DND-41 (cell line): ENCODE results near the gene KCNC3.
"Not testable (repeated sequence)": the region's sequence is repeated elsewhere in the genome, so short reads cannot be mapped to it uniquely, and the experiment has no call there.

Source experiments
- ATAC-seq: fragments of 200-7000 bp; cut with Tn5 transposase; 3 replicates; pipeline ENCODE4 v1.9.1; 2021; ENCODE audit warnings: low read depth; ENCODE audit not compliant: insufficient read depth
- DNase-seq: peaks from one replicate; pipeline ENCODE4 v3.0.0-alpha.2; 2020
- H2AFZ ChIP-seq: 2 replicates; pipeline ENCODE4 v1.6.0; 2012; ENCODE audit warnings: low read depth, low read length
- H3K27ac ChIP-seq: 2 replicates; pipeline ENCODE4 v1.5.1; 2012; ENCODE audit warnings: low read length, inconsistent platforms
- H3K27me3 ChIP-seq: fragments of 200-600 bp; sonication (generic); 2 replicates; pipeline ENCODE4 v1.6.0; 2012; ENCODE audit warnings: low read length, mild to moderate bottlenecking, inconsistent platforms; ENCODE audit not compliant: insufficient read depth, poor library complexity
- H3K36me3 ChIP-seq: 2 replicates; pipeline ENCODE4 v1.5.1; 2012; ENCODE audit warnings: low read length, inconsistent platforms; ENCODE audit not compliant: insufficient read depth
- H3K4me1 ChIP-seq: 2 replicates; pipeline ENCODE4 v1.5.1; 2012; ENCODE audit warnings: mild to moderate bottlenecking, low read length; ENCODE audit not compliant: insufficient read depth
- H3K4me2 ChIP-seq: 2 replicates; pipeline ENCODE4 v1.6.0; 2012; ENCODE audit warnings: mild to moderate bottlenecking, moderate library complexity, low read length, inconsistent platforms; ENCODE audit not compliant: insufficient read depth
- H3K4me3 ChIP-seq, 2 experiments: fragments of 200-600 bp in 1 of 2; shearing (Covaris generic) in 1 of 2; 2 replicates each; pipeline ENCODE4 v1.5.1; 2012 to 2016; ENCODE audit warnings: inconsistent platforms in 2 of 2, low read length in 2 of 2, mild to moderate bottlenecking in 2 of 2, low read depth in 1 of 2, moderate library complexity in 1 of 2
- H3K79me2 ChIP-seq: 2 replicates; pipeline ENCODE4 v1.6.0; 2012; ENCODE audit warnings: low read length, inconsistent platforms; ENCODE audit not compliant: insufficient read depth
- H3K9ac ChIP-seq: 2 replicates; pipeline ENCODE4 v1.6.0; 2012; ENCODE audit warnings: low read depth, mild to moderate bottlenecking, inconsistent platforms, low read length, moderate library complexity
- H3K9me3 ChIP-seq: 2 replicates; pipeline ENCODE4 v1.5.1; 2012; ENCODE audit warnings: low read length, moderate library complexity, mild to moderate bottlenecking, inconsistent platforms; ENCODE audit not compliant: insufficient read depth, severe bottlenecking
- H4K20me1 ChIP-seq: 2 replicates; pipeline ENCODE4 v1.6.0; 2012; ENCODE audit warnings: low read length; ENCODE audit not compliant: insufficient read depth
- EZH2 ChIP-seq: IDR thresholded peaks from 3 replicates; pipeline ENCODE4 v1.6.1; 2012; ENCODE audit warnings: borderline replicate concordance, low read depth, mild to moderate bottlenecking, moderate library complexity, low read length, inconsistent platforms; ENCODE audit not compliant: severe bottlenecking
- TF ChIP-seq, protein P1 (sequence below): IDR thresholded peaks from 2 replicates; pipeline ENCODE4 v1.5.1; 2012; ENCODE audit warnings: borderline replicate concordance, low read length, moderate library complexity, mild to moderate bottlenecking; ENCODE audit not compliant: poor library complexity, severe bottlenecking; ENCODE audit errors: extremely low read depth

Gene KCNC3

DNA sequence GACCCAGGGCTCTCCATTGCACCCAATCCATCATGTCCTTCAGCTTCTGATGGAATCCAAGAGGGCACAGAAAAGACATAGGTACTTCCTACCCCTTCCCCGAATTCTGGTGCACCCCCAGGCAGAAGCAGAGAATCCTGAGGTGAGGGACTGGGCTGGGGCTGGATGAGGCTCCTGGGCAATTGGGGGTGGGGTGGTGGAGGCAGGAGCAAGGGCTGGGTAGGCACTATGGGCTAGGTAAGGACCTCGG, 2.7 kb upstream of the KCNC3 start:
- peaks cover 26% of the 10 kb centered on the region for H3K4me1 ChIP-seq
- ATAC-seq (no peak), DNase-seq (no peak)
- H3K9me3 ChIP-seq, result no peaks in the 10 kb centered on the region
- H2AFZ ChIP-seq, result peak overlapping the region; percentile 22; the same call in 1 of the 2 replicates
- no peaks in the 10 kb centered on the region for H4K20me1 ChIP-seq
- peak overlapping the region; percentile 69 for H3K4me2 ChIP-seq
- peak overlapping the region; percentile 76; the same call in 1 of the 2 replicates for H3K27ac ChIP-seq
- peak overlapping the region in 1 of 2 experiments; percentile 56; a peak in 2 of 4 replicates for H3K4me3 ChIP-seq
- H3K79me2 ChIP-seq, result no peaks in the 10 kb centered on the region
- no peaks in the 10 kb centered on the region for H3K36me3 ChIP-seq
- TF ChIP-seq, protein P1, sequence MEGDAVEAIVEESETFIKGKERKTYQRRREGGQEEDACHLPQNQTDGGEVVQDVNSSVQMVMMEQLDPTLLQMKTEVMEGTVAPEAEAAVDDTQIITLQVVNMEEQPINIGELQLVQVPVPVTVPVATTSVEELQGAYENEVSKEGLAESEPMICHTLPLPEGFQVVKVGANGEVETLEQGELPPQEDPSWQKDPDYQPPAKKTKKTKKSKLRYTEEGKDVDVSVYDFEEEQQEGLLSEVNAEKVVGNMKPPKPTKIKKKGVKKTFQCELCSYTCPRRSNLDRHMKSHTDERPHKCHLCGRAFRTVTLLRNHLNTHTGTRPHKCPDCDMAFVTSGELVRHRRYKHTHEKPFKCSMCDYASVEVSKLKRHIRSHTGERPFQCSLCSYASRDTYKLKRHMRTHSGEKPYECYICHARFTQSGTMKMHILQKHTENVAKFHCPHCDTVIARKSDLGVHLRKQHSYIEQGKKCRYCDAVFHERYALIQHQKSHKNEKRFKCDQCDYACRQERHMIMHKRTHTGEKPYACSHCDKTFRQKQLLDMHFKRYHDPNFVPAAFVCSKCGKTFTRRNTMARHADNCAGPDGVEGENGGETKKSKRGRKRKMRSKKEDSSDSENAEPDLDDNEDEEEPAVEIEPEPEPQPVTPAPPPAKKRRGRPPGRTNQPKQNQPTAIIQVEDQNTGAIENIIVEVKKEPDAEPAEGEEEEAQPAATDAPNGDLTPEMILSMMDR, result no peak
- no peak for TF ChIP-seq EZH2
- peak overlapping the region; percentile 56; the same call in 1 of the 2 replicates for H3K9ac ChIP-seq
- H3K27me3 ChIP-seq, result no peaks in the 10 kb centered on the region

DNA sequence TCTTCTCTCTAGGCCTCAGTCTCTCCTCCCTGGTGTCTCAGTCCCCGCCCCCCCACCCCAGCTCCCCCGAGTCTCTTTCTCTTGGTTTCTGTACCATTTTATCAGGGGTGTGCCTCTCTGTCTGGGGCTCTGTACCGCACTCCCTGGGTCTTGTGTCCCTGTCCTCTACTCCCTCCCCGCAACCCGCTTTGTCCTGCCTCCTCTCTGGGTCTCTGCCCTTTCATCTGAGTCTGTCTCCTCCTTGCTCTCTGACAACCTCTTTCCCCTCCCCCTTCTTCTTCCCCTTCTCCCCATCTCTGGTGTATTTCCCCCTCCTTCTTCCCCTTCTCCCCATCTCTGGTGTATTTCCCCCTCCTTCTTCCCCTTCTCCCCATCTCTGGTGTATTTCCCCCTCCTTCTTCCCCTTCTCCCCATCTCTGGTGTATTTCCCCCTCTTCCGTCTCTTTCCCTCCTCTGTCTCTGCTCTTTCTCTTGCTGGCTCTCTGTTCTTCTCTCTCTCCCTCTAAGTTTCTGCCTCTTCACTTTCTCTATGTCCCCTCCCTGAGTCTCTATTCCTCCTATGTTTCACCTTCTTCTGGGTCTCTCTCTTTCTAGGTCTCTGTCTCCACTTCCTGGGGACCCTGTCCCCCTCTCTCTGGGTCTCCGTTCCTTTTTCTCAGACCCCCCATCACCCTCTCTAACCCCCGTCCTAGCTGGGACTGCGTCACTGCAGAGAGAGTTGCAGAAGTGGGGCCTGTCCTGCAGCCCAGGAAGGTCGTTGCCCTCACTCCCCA, 2.2 kb upstream of the KCNC3 start:
- Histone ChIP-seq H3K4me2 (peak overlapping the region; percentile 69), H3K4me1 (peaks cover 26% of the 10 kb centered on the region), H3K27ac (peak overlapping the region; percentile 76), H3K4me3 (peak overlapping the region; percentile 22 to 56; a peak in 3 of 4 replicates), H3K36me3 (no peaks in the 10 kb centered on the region), H3K9me3 (no peaks in the 10 kb centered on the region), H3K27me3 (no peaks in the 10 kb centered on the region), H4K20me1 (no peaks in the 10 kb centered on the region), H2AFZ (peak overlapping the region; percentile 59), H3K79me2 (no peaks in the 10 kb centered on the region), H3K9ac (peak overlapping the region; percentile 56)
- TF ChIP-seq, protein P1, result no peak
- no peak for TF ChIP-seq EZH2
- ATAC-seq, result peak; percentile 62; the same call in 1 of the 3 replicates
- DNase-seq, result no peak

DNA sequence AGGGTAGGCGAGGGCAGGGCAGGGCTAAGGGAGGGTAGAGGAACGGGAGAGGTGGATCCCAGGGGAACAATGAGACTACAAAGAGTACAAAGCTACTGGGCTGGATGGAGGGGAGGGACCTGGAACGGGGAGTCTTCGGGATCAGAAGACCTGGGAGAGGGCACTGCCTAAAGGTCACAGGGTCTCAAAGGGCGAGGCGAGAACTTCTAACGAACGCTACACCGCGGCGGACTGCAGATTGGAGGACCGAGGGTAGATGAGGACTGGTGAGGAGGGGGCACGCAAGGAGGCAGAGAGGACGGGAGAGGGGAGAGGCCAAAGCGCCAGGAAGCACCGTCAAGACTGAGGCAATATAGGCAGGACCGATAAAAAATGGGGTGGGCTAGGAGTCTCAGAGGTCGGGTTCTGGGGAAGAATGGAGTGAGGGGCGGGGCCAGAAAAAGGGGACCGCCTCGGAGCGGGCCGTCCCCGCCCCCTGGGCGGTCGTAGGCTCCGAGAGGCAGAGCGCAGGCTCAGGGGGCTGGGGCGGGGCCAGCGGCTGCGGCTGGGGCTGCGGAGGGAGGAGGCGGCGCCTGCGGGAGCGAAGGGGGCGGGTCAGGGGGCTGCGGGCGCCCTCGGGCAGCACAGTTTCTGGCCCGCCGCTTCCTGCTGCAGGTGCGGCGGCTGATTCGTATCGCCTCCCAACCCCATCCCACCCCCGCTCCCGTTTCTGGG, 1.3 kb upstream of the KCNC3 start:
- DNase-seq, result peak; percentile 94
- peak overlapping the region; percentile 76 for H3K27ac ChIP-seq
- H3K36me3 ChIP-seq, result no peaks in the 10 kb centered on the region
- TF ChIP-seq EZH2, result no peak
- TF ChIP-seq, protein P1, result no peak
- peak overlapping the region; percentile 59 for H2AFZ ChIP-seq
- H3K27me3 ChIP-seq, result no peaks in the 10 kb centered on the region
- H3K4me3 ChIP-seq, result peak overlapping the region; percentile 22 to 56; a peak in 3 of 4 replicates
- H3K4me1 ChIP-seq, result peaks cover 32% of the 10 kb centered on the region
- H3K79me2 ChIP-seq, result no peaks in the 10 kb centered on the region
- peak; percentile 96 for ATAC-seq
- H4K20me1 ChIP-seq, result no peaks in the 10 kb centered on the region
- H3K4me2 ChIP-seq, result peak overlapping the region; percentile 69
- H3K9ac ChIP-seq, result peak overlapping the region; percentile 56
- no peaks in the 10 kb centered on the region for H3K9me3 ChIP-seq

DNA sequence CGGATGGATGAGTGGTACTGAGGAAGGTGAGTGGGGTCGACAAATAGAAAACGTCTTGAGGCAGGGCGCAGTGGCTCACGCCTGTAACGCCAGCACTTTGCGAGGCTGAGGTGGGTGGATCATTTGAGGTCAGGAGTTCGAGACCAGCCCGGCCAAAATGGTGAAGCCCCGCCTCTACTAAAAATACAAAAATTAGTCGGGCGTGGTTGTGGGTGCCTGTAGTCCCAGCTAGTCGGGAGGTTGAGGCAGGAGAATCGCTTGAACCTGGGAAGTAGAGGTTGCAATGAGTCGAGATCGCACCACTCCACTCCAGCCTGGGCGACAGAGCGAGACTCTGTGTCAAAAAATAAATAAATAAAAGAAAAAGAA, 733 bp upstream of the KCNC3 start:
- not testable (repeated sequence) for H3K9ac ChIP-seq, H3K36me3 ChIP-seq, H4K20me1 ChIP-seq, H3K27me3 ChIP-seq, H3K4me2 ChIP-seq, H2AFZ ChIP-seq, H3K9me3 ChIP-seq, ATAC-seq, H3K4me3 ChIP-seq, H3K79me2 ChIP-seq, H3K27ac ChIP-seq, DNase-seq
- H3K4me1 ChIP-seq, result peaks cover 37% of the 10 kb centered on the region
